A673 (cell line): Measurements from ENCODE around the gene ST3GAL2.

Experiments used
- CTCF ChIP-seq: fragments of 300-800, 200-600 bp; sonication (generic); conservative IDR thresholded peaks from 2 replicates; pipeline ENCODE4 v1.5.1; 2017; ENCODE audit warnings: low read depth, mild to moderate bottlenecking, antibody characterized with exemption, low read length, moderate library complexity, mixed read lengths
- EZH2 ChIP-seq: fragments of 200-600 bp; sonication (generic); IDR thresholded peaks from 2 replicates; pipeline ENCODE4 v1.6.1; 2017; ENCODE audit warnings: borderline replicate concordance, low read depth, mild to moderate bottlenecking, mixed read lengths, antibody characterized with exemption, low read length; ENCODE audit not compliant: poor library complexity, severe bottlenecking

- TF ChIP-seq CTCF (no peak), EZH2 (no peak)
Observed at GRCh38 chr16:70399381-70399780, 39.5 kb downstream of the ST3GAL2 start.
